ENCODE data around the gene JUN. TPM values are rescaled to one million over a fixed set of nuclear protein-coding genes. Genes with fewer than 3 reads are reported as not detected.

JUN gene
- total RNA-seq, 4 donors from 2014 or later = 64.2 to 121 (median 85.9) TPM

- no peak for TF ChIP-seq CTCF (IDR thresholded peaks at IDR 0.05; ENCODE audit: low read depth)
These were observed 38.7 kb downstream of the JUN start for GRCh38 chr1:58745117-58745516.

- no peak for TF ChIP-seq CTCF (IDR thresholded peaks at IDR 0.05; ENCODE audit: low read depth)
These were observed 41.9 kb downstream of the JUN start for GRCh38 chr1:58741678-58742553.

GRCh38 chr1:58739856-58740466 is 43.9 kb downstream of the JUN start:
- no peak for TF ChIP-seq CTCF (IDR thresholded peaks at IDR 0.05; ENCODE audit: low read depth)

- TF ChIP-seq CTCF (IDR thresholded peaks at IDR 0.05; ENCODE audit: low read depth) = no peak
These were observed 45.0 kb downstream of the JUN start for GRCh38 chr1:58738876-58739275.

GRCh38 chr1:58735586-58735985 is 48.3 kb downstream of the JUN start:
- TF ChIP-seq CTCF (IDR thresholded peaks at IDR 0.05; ENCODE audit: low read depth) = no peak

GRCh38 chr1:58734630-58735029 is 49.2 kb downstream of the JUN start:
- TF ChIP-seq CTCF (IDR thresholded peaks at IDR 0.05; ENCODE audit: low read depth) = no peak

GRCh38 chr1:58732087-58732775 is 51.6 kb downstream of the JUN start:
- TF ChIP-seq CTCF (IDR thresholded peaks at IDR 0.05; ENCODE audit: low read depth) = no peak
